Suprapubic skin (tissue), 4 donors: ENCODE data around the gene CRK.

Experiments
- CTCF ChIP-seq, 2 donors: fragments of 200-600 bp in 1 of 2; fragments of 450-650 bp in 1 of 2; sonication (generic) in 1 of 2; IDR thresholded peaks; one replicate each; pipeline ENCODE4 v1.5.1; 2016 to 2019; ENCODE audit warnings: antibody characterized with exemption in 2 of 2, mild to moderate bottlenecking in 1 of 2, moderate library complexity in 1 of 2
- EP300 ChIP-seq: sonication (generic); formaldehyde crosslinking; IDR thresholded peaks from one replicate; pipeline ENCODE4 v1.6.1; 2017; ENCODE audit warnings: antibody characterized with exemption
- POLR2A ChIP-seq, 2 donors: fragments of 450-650 bp; IDR thresholded peaks; one replicate each; pipeline ENCODE4 v1.6.1; 2017; ENCODE audit warnings: antibody characterized with exemption in 2 of 2, mild to moderate bottlenecking in 2 of 2, moderate library complexity in 2 of 2
- POLR2AphosphoS5 ChIP-seq, 3 donors: sonication (generic); formaldehyde crosslinking; IDR thresholded peaks; one replicate each; pipeline ENCODE4 v1.6.1; 2017; ENCODE audit warnings: antibody characterized with exemption in 3 of 3

GRCh38 chr17:1455291-1455796, 688 bp downstream of the CRK start:
- peak; percentile 45 to 47 for TF ChIP-seq CTCF (IDR thresholded peaks at IDR 0.05)
- no peak for TF ChIP-seq EP300
- TF ChIP-seq POLR2A (IDR thresholded peaks at IDR 0.05): no peak
- no peak for TF ChIP-seq POLR2AphosphoS5 (IDR thresholded peaks at IDR 0.05)
